K562 (cell line): ENCODE results near the gene WDR55. TPM values are rescaled to one million over a fixed set of nuclear protein-coding genes. Genes with fewer than 3 reads are reported as not detected.

Experiments
- CBFA2T3 ChIP-seq: fragments of 450-650 bp; IDR thresholded peaks from 2 replicates; pipeline ENCODE4 v1.6.1; 2017
- CEBPB ChIP-seq: fragments of 450-650 bp; IDR thresholded peaks from 2 replicates; pipeline ENCODE4 v1.6.1; 2016; ENCODE audit warnings: missing genetic modification characterization, missing compliant biosample characterization
- GTF2E2 ChIP-seq: fragments of 200-800 bp; sonication (Bioruptor generic); IDR thresholded peaks from 2 replicates; pipeline ENCODE4 v1.6.1; 2016; ENCODE audit warnings: missing genetic modification characterization, missing compliant biosample characterization
- MAFG ChIP-seq: fragments of 450-650 bp; conservative IDR thresholded peaks from 2 replicates; pipeline ENCODE4 v1.6.1; 2016; ENCODE audit warnings: missing genetic modification characterization, missing compliant biosample characterization
- MAZ ChIP-seq, 2 experiments: fragments of 450-650 bp in 1 of 2; sonication (generic) in 1 of 2; formaldehyde crosslinking; IDR thresholded peaks in 1 of 2; conservative IDR thresholded peaks in 1 of 2; 2 replicates each; pipeline versions ENCODE4 v1.4.0 to v1.5.0; 2020; ENCODE audit warnings: mild to moderate bottlenecking in 1 of 2, missing genetic modification reagents in 1 of 2
- MCM2 ChIP-seq: fragments of 450-650 bp; IDR thresholded peaks from 2 replicates; pipeline ENCODE4 v1.6.1; 2017; ENCODE audit warnings: low read depth, mild to moderate bottlenecking
- MLLT1 ChIP-seq, 2 experiments: fragments of 450-650 bp; IDR thresholded peaks; 2 replicates each; pipeline ENCODE4 v1.6.1; 2016
- NFIC ChIP-seq: fragments of 450-650 bp; IDR thresholded peaks from 2 replicates; pipeline ENCODE4 v1.6.1; 2017; ENCODE audit warnings: mild to moderate bottlenecking, inconsistent platforms
- NFYB ChIP-seq: IDR thresholded peaks from 2 replicates; pipeline ENCODE4 v1.6.1; 2011; ENCODE audit warnings: mild to moderate bottlenecking, moderate library complexity; ENCODE audit not compliant: insufficient read length; ENCODE audit errors: extremely low read depth
- PKNOX1 ChIP-seq: fragments of 450-650 bp; IDR thresholded peaks from 2 replicates; pipeline ENCODE4 v1.6.1; 2016
- POU5F1 ChIP-seq: fragments of 150-350 bp; IDR thresholded peaks from 2 replicates; pipeline ENCODE4 v1.6.1; 2014; ENCODE audit warnings: borderline replicate concordance, low read length, low read depth, mild to moderate bottlenecking; ENCODE audit not compliant: partially characterized antibody
- RAD51 ChIP-seq: fragments of 450-650 bp; IDR thresholded peaks from 2 replicates; pipeline ENCODE4 v1.7.1; 2016; ENCODE audit warnings: low read depth, mild to moderate bottlenecking, borderline replicate concordance
- RCOR1 ChIP-seq, 2 experiments: IDR thresholded peaks; 2 replicates each; pipeline ENCODE4 v1.6.1; 2012; ENCODE audit warnings: low read depth in 2 of 2, low read length in 2 of 2, borderline replicate concordance in 1 of 2, improper control_type of control experiment in 1 of 2
- SFPQ ChIP-seq: fragments of 200-400 bp; formaldehyde crosslinking; IDR thresholded peaks from 2 replicates; pipeline ENCODE4 v1.6.1; 2017; ENCODE audit warnings: mild to moderate bottlenecking, low read depth, low read length, moderate library complexity
- SMARCC2 ChIP-seq: fragments of 450-650 bp; IDR thresholded peaks from 2 replicates; pipeline ENCODE4 v1.6.1; 2017; ENCODE audit warnings: antibody characterized with exemption, moderate library complexity, mild to moderate bottlenecking, low read depth
- USF1 ChIP-seq: sonication (generic); formaldehyde crosslinking; IDR thresholded peaks from 2 replicates; pipeline ENCODE4 v1.9.0; 2022; ENCODE audit warnings: mild to moderate bottlenecking, missing genetic modification reagents
- ZNF239 ChIP-seq: fragments of 250-450 bp; sonication (Bioruptor Pico); IDR thresholded peaks from 2 replicates; pipeline ENCODE4 v1.4.0; 2020; ENCODE audit warnings: mild to moderate bottlenecking
- ZNF277 ChIP-seq: fragments of 250-450 bp; sonication (Bioruptor Pico); IDR thresholded peaks from 2 replicates; pipeline ENCODE4 v1.8.0; 2022; ENCODE audit warnings: inconsistent platforms, mild to moderate bottlenecking, moderate library complexity, borderline replicate concordance
- ZNF431 ChIP-seq: sonication (generic); formaldehyde crosslinking; IDR thresholded peaks from 2 replicates; pipeline ENCODE4 v1.8.0; 2022; ENCODE audit warnings: mild to moderate bottlenecking, missing genetic modification reagents
- ZNF511 ChIP-seq: sonication (generic); formaldehyde crosslinking; IDR thresholded peaks from 2 replicates; pipeline ENCODE4 v1.8.0; 2022; ENCODE audit warnings: mild to moderate bottlenecking, missing genetic modification reagents
- ZNF717 ChIP-seq: fragments of 250-450 bp; sonication (Bioruptor Pico); IDR thresholded peaks from 2 replicates; pipeline ENCODE4 v1.5.0; 2021
- polyA plus RNA-seq, 8 experiments: library from polyadenylated mRNA; depleted of rRNA in 4 of 8; stranded (reverse) in 5 of 8; unstranded in 3 of 8; fragments of >200 nt; fragmentation: Nextera tagmentation in 2 of 8; fragmentation: Illumina TruSeq in 1 of 8; extraction: Ambion mirVana in 2 of 8; extraction: Trizol in 1 of 8; gene quantifications; 2 replicates each; pipeline versions ENCODE4 v1.2.1 to v1.2.3, GENCODE V29; 2011 to 2014; ENCODE audit warnings: inconsistent platforms in 1 of 8, missing spikeins in 1 of 8
- total RNA-seq, 7 experiments: library from RNA; depleted of rRNA in 6 of 7; stranded (reverse); fragments of >200 nt in 6 of 7; fragmentation: Illumina TruSeq in 2 of 7; extraction: Trizol in 2 of 7; gene quantifications; 2 replicates each; pipeline versions ENCODE4 v1.2.1 to v1.2.3, GENCODE V29; 2011 to 2021; ENCODE audit warnings: low replicate concordance in 1 of 7

WDR55 gene
- total and polyA plus RNA-seq, 9 of the 15 experiments (the other 6 are each of a cell fraction or from before 2014, with no cell fraction given) = 5.2 to 45.0 (median 29.3) TPM

DNA sequence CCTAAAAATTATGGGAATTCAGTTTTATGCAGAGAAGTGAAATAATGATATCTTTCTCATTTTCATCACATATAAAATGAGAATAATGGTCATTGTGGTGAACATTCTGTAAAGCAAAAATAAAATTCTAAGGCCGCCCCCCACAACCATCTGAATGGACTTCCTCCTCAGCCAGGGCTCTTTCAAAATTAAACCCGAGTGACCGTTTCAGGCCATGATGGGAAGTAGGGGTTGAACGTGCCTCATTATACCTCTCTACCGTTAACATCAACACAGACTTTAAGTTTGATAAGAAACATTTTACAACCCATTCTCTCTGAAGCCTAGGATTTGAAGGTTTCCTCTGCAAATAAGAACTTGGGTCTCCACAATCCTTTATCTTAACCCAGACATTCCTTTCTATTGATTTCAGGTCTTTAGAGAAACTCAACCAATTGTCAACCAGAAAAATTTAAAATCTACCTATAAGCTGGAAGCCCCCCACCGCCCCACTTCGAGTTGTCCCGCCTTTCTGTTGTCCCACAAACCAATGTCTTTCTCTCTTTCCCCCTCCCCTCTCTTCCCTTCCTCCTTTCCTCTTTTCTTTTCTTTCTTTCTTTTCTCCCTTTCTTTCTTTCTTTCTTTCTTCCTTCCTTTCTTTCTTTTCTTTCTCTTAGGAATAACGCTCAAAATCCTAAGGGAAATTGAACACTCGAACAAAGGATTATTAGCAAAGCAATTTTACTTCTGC is 27.2 kb upstream of the WDR55 start (continued):
- no peak for TF ChIP-seq SMARCC2
- no peak for TF ChIP-seq RAD51
- no peak for TF ChIP-seq USF1 (CRISPR knock-in tag)
- TF ChIP-seq ZNF511 (CRISPR knock-in tag) = no peak
- no peak for TF ChIP-seq GTF2E2
- TF ChIP-seq NFYB = no peak
- no peak for TF ChIP-seq POU5F1
- TF ChIP-seq RCOR1 (IDR thresholded peaks at IDR 0.05; ENCODE audit: borderline replicate concordance in 1 of 2, low read depth in 2 of 2, low read length in 2 of 2) = no peak
- TF ChIP-seq MAFG (tag) = no peak
- no peak for TF ChIP-seq CEBPB (tag)
- TF ChIP-seq ZNF431 (CRISPR knock-in tag) = no peak
- no peak for TF ChIP-seq ZNF717 (CRISPR knock-in tag)
- no peak for TF ChIP-seq SFPQ
- no peak for TF ChIP-seq MCM2
- 0 out of 4 replicates have a peak, but pooled peaks of 1 of the 2 experiments have one; percentile 20 for TF ChIP-seq MAZ (CRISPR knock-in tag; conservative IDR thresholded peaks at IDR 0.05 in 1 of 2, IDR thresholded peaks at IDR 0.05 in 1 of 2)
- TF ChIP-seq ZNF277 (CRISPR knock-in tag) = no peak
- no peak for TF ChIP-seq ZNF239
- TF ChIP-seq PKNOX1 = no peak
- no peak for TF ChIP-seq CBFA2T3
- TF ChIP-seq MLLT1 (IDR thresholded peaks at IDR 0.05) = peak in 1 of 2 experiments; percentile 86; a peak in 2 of 4 replicates
- TF ChIP-seq NFIC = peak; percentile 23; the same call in 1 of the 2 replicates
